ENCODE data around the gene DUSP28. TPM values are rescaled to one million over a fixed set of nuclear protein-coding genes. Genes with fewer than 3 reads are reported as not detected.

Gene DUSP28
- total and polyA plus RNA-seq, 2 of the 13 experiments (the other 11 are each of a cell fraction or from before 2014, with no cell fraction given): 5.2 to 8.6 TPM

DNA sequence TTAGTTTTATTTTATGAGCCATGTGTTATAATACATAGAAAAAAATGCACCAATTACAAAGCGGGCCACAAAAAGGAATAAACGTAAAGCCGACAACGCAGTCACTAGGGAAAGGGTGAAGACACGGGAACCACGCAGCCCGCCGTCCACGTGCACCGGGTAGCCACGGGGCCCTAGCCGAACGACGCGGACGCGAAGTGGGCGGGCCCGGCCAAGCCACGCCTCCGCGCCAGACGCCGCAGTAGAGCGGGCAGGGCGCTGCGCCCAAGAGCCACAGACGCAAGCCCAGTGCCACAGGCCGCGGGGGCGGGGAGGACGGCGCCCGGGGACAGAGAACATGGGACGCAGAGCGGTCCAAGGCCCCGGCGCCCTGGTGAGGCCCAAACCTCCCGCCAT is at the start of gene DUSP28 (continued):
- TF ChIP-seq ZNF83 (CRISPR knock-in tag; IDR thresholded peaks at IDR 0.05; ENCODE audit: borderline replicate concordance) (peak; percentile 40), ZNF549 (CRISPR knock-in tag; IDR thresholded peaks at IDR 0.05) (no peak), JUNB (CRISPR knock-in tag; IDR thresholded peaks at IDR 0.05; ENCODE audit: borderline replicate concordance) (no peak), MLLT10 (CRISPR knock-in tag; IDR thresholded peaks at IDR 0.05) (no peak), SMYD3 (CRISPR knock-in tag; IDR thresholded peaks at IDR 0.05) (no peak), ZNF407 (CRISPR knock-in tag; IDR thresholded peaks at IDR 0.05; ENCODE audit: not compliant biosample characterization) (no peak), SIN3A (IDR thresholded peaks at IDR 0.05; ENCODE audit: borderline replicate concordance, low read depth, low read length) (peak; percentile 87; the same call in 1 of the 2 replicates), ZBTB26 (CRISPR knock-in tag; IDR thresholded peaks at IDR 0.05; ENCODE audit: borderline replicate concordance) (peak; percentile 78; the same call in 1 of the 2 replicates), ZNF530 (CRISPR knock-in tag; IDR thresholded peaks at IDR 0.05; ENCODE audit: low read depth) (0 out of 2 replicates have a peak, but pooled peaks have one; percentile 73), GMEB1 (CRISPR knock-in tag; IDR thresholded peaks at IDR 0.05; ENCODE audit: borderline replicate concordance) (peak; percentile 88), GPBP1L1 (CRISPR knock-in tag; IDR thresholded peaks at IDR 0.05) (no peak)
- TF ChIP-seq, protein P1, sequence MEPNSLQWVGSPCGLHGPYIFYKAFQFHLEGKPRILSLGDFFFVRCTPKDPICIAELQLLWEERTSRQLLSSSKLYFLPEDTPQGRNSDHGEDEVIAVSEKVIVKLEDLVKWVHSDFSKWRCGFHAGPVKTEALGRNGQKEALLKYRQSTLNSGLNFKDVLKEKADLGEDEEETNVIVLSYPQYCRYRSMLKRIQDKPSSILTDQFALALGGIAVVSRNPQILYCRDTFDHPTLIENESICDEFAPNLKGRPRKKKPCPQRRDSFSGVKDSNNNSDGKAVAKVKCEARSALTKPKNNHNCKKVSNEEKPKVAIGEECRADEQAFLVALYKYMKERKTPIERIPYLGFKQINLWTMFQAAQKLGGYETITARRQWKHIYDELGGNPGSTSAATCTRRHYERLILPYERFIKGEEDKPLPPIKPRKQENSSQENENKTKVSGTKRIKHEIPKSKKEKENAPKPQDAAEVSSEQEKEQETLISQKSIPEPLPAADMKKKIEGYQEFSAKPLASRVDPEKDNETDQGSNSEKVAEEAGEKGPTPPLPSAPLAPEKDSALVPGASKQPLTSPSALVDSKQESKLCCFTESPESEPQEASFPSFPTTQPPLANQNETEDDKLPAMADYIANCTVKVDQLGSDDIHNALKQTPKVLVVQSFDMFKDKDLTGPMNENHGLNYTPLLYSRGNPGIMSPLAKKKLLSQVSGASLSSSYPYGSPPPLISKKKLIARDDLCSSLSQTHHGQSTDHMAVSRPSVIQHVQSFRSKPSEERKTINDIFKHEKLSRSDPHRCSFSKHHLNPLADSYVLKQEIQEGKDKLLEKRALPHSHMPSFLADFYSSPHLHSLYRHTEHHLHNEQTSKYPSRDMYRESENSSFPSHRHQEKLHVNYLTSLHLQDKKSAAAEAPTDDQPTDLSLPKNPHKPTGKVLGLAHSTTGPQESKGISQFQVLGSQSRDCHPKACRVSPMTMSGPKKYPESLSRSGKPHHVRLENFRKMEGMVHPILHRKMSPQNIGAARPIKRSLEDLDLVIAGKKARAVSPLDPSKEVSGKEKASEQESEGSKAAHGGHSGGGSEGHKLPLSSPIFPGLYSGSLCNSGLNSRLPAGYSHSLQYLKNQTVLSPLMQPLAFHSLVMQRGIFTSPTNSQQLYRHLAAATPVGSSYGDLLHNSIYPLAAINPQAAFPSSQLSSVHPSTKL (CRISPR knock-in tag; IDR thresholded peaks at IDR 0.05): peak; percentile 65
